ENCODE results near the gene VPS4A.
A peak's percentile ranks its signal among the peaks of the same experiment; 100 is the strongest.
"Not testable (repeated sequence)": the region's sequence is repeated elsewhere in the genome, so short reads cannot be mapped to it uniquely, and the experiment has no call there.

VPS4A gene

DNA sequence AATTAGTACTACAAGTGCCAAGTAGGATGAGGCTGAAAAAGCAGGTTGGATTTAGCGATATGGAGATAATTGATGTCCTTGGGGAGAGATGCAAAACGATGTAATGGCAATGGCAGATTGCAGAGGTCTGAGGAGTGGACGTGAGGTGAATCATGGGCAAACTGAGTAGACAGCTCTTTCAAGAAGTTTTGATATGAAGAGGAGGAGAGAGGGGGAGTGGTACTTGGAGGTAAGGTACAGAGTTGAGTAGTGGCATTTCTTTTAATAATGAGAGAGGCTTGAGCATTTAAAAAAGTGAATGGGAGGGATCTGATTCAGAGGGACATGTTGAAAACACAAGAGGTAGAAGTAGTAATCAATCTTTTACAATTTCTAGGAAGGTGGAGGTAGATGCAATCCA, 17.7 kb upstream of the VPS4A start:
- no peak overlapping the region for H3K4me3 ChIP-seq (ENCODE audit: low read length)
- TF ChIP-seq, protein P1, sequence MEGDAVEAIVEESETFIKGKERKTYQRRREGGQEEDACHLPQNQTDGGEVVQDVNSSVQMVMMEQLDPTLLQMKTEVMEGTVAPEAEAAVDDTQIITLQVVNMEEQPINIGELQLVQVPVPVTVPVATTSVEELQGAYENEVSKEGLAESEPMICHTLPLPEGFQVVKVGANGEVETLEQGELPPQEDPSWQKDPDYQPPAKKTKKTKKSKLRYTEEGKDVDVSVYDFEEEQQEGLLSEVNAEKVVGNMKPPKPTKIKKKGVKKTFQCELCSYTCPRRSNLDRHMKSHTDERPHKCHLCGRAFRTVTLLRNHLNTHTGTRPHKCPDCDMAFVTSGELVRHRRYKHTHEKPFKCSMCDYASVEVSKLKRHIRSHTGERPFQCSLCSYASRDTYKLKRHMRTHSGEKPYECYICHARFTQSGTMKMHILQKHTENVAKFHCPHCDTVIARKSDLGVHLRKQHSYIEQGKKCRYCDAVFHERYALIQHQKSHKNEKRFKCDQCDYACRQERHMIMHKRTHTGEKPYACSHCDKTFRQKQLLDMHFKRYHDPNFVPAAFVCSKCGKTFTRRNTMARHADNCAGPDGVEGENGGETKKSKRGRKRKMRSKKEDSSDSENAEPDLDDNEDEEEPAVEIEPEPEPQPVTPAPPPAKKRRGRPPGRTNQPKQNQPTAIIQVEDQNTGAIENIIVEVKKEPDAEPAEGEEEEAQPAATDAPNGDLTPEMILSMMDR (conservative IDR thresholded peaks at IDR 0.05; ENCODE audit: low read length), result no peak
- DNase-seq (ENCODE audit: low read depth), result no peak

- peak; percentile 42 for DNase-seq (ENCODE audit: low read depth)
- TF ChIP-seq, protein P1 (conservative IDR thresholded peaks at IDR 0.05; ENCODE audit: low read length), result no peak
- no peak overlapping the region for H3K4me3 ChIP-seq (ENCODE audit: low read length)
Measured at GRCh38 chr16:69294051-69294450, 17.1 kb upstream of the VPS4A start.

- DNase-seq (ENCODE audit: low read depth); H3K4me3 ChIP-seq (ENCODE audit: low read length): not testable (repeated sequence)
Measured at GRCh38 chr16:69296771-69297170, 14.4 kb upstream of the VPS4A start.

GRCh38 chr16:69298261-69298660, 12.9 kb upstream of the VPS4A start:
- TF ChIP-seq, protein P1 (conservative IDR thresholded peaks at IDR 0.05; ENCODE audit: low read length), result no peak
- H3K4me3 ChIP-seq (ENCODE audit: low read length), result no peak overlapping the region
- no peak for DNase-seq (ENCODE audit: low read depth)

DNA sequence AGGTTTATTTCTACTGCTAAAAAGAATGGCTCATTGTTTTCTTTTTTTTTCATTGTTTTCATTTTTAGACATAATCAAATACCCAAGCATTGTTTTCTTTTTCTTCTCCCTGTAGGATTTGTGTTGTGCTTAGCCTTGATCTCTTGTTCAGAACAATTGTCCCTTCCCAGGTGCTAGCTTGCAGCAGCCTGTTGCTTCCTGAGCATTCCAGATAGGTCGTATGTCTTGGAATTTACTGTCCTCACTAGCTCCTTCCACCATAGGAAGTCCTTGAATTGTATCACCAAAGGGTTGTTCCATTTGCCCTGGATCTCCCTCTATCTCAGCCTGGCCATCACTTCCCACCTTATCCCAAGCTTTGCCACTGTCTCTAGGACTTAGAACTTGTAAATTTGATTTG, 10.0 kb upstream of the VPS4A start:
- H3K4me3 ChIP-seq (ENCODE audit: low read length), result no peak overlapping the region
- DNase-seq (ENCODE audit: low read depth), result no peak
- TF ChIP-seq, protein P1 (conservative IDR thresholded peaks at IDR 0.05; ENCODE audit: low read length), result no peak

DNA sequence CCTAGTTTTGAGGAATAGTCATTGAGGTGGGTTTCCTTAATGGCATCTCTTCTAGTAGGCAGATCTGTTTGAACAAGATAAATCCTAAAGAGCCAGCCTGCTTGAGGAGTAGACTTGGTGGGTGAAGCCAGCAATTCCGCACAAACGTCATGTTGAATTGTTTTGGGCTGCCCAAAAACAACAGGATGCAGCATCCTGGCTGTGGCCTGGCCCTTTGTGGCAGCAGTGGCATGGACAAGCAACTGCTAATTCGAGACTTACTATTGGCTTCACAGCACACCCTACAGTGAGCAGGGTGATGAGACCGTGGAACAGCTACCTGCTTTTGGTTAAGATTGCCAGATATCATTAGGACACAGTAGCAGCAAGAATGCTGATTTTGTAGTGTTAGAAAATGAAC, 9.3 kb upstream of the VPS4A start:
- TF ChIP-seq, protein P1 (conservative IDR thresholded peaks at IDR 0.05; ENCODE audit: low read length), result no peak
- DNase-seq (ENCODE audit: low read depth), result no peak

DNA sequence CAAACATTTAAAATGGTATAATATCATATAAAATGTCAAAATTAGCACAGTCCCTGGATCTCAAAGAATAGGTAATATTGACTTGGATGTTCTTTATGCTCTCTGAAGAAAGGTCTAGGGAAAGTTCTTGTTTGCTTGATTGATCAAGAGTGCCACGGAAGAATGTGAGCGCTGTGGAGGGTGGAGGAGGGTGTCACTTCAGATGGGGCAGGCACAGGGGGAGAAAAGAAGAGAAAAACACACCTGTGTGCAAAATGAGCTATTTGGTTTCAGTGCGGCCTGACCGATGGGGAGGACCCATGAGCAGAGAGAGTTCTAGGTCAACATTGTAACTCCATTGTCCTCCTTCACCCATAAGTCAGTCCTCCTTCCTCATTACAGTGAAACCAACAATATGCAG, 8.8 kb upstream of the VPS4A start:
- TF ChIP-seq, protein P1 (conservative IDR thresholded peaks at IDR 0.05; ENCODE audit: low read length), result no peak
- no peak for DNase-seq (ENCODE audit: low read depth)

More for the DNA sequence above, 9.3 kb upstream of the VPS4A start:
- H3K4me3 ChIP-seq (ENCODE audit: low read length), result no peak overlapping the region

DNA sequence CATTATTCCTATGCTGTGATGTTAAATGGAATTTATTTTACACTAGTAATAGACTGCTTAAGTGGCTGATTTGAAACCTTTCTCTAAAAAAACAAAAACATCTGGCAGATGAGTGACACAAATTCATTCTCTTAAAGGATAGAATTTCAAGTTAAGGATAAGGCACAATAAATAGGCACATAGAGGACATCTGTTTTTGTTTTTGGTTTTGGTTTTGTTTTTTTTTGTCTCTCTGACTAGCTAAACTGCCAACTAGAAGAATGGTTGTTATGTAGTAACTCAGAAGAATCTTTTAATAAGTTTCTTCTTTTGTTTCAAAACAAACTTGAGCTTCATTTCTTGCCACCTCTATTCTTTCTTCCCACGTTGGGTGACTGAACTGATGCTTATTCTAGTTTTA, 5.1 kb upstream of the VPS4A start:
- TF ChIP-seq, protein P1 (conservative IDR thresholded peaks at IDR 0.05; ENCODE audit: low read length), result no peak
- DNase-seq (ENCODE audit: low read depth), result peak; percentile 64
- H3K4me3 ChIP-seq (ENCODE audit: low read length), result no peak overlapping the region

More for the DNA sequence above, 8.8 kb upstream of the VPS4A start:
- no peak overlapping the region for H3K4me3 ChIP-seq (ENCODE audit: low read length)
